ENCODE results near the gene RUNX3.

The RUNX3 gene

DNA sequence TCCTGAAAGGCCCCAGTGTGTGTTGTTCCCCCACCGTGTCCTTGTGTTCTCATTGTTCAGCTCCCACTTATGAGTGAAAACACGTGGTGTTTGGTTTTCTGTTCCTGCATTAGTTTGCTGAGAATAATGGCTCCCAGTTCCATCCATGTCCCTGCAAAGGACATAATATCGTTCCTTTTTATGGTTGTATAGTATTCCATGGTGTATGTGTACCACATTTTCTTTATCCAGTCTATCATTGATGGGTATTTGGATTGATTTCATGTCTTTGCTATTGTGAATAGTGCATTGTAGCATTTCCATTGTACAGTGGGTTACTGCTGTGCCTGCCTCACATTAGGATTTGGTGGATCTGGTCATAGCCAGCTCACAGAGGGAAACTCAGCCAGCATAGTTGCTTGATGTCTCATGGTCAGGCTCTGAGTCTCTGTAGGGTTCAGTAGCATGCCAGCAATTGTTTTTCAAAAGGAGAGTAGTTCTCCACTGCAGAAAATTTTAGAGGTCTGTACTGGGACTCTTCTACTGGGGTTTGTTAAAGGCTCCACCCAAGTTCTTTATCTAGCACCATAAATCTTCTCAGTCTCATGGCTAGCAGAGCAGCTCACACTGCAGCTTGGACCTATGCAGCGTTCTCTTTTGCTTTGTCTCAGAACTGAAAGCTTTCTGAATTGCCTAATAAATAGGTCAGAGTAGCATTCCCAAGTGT lies 41.0 kb downstream of the RUNX3 start:
- no peak for DNase-seq (ENCODE audit: low read depth in 1 of 2, low spot score in 1 of 2)

DNA sequence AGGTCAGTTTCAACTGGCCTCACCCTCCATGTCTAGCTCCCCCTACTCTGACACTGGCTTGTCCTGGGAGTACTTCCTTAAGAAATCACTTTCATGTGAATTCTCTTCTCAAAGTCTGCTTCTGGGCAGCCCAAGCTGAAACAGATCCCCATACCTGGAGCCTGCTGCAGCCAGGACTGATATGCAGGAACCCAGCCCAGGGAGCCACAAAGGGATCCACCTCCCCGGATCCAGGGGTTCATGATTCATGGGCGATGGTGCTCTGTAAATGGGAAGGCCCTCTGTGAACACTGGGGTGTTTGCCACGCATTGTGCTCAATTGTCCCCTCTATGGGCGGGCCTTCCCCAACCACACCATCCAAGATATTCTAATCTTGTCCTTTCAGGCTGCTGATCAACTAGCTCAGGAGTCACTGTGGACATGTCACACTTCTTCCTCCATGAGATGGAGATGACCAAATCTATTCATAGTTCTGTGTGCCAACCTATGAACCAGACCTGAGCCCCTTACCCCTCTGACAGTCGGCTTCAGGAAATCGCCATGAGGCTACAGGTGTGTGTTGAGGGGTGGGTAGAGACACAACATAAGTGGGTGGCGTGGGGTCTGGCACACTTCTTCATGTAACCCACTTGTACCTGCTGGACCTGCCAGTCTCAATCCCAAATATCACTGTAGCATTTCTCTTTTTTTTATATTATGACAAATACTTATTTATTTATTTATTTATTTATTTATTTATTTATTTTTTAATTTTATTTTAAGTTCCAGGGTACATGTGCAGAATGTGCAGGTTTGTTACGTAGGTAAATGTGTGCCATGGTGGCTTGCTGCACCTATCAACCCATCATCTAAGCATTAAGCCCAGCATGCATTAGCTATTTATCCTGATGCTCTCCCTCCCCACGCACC lies 41.8 kb downstream of the RUNX3 start:
- no peak for DNase-seq (ENCODE audit: low read depth in 1 of 2, low spot score in 1 of 2)

DNA sequence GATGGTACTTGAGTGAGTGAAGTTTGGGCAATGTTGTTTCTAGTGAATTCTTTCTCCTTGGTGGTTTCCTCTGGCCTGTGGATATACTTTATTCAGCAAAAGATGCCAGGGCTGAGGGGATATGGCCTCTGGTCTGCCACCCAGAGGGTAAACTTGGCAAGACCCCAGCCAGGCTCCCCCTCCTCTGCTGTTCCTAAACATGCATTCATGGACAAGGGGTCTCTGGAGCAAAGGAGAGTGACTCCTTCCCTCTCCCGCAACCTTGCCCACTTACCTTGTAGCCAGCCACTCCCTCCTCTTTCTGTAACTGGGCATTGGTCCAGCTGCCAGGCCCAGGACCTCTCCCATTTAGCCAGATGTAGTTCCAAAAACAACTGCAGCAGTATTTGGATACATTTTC lies 43.8 kb downstream of the RUNX3 start:
- DNase-seq (ENCODE audit: low read depth in 1 of 2, low spot score in 1 of 2): no peak

DNA sequence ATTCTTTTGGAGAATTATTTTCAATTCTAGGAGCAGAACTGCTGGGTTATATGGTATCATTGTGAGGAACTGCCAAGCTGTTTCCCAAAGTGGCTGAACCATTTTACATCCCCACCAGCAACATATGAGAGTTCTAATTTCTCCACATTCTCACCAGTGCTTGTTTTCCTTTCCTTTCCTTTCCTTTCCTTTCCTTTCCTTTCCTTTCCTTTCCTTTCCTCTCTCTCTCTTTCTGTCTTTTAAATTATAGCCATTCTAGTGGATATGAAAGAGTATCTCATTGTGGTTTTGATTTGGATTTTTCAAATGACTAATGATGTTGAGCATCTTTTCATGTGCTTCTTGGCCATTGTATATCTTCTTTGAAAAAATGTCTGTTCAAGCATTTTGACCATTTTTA lies 45.3 kb downstream of the RUNX3 start:
- DNase-seq (ENCODE audit: low read depth in 1 of 2, low spot score in 1 of 2): no peak

DNA sequence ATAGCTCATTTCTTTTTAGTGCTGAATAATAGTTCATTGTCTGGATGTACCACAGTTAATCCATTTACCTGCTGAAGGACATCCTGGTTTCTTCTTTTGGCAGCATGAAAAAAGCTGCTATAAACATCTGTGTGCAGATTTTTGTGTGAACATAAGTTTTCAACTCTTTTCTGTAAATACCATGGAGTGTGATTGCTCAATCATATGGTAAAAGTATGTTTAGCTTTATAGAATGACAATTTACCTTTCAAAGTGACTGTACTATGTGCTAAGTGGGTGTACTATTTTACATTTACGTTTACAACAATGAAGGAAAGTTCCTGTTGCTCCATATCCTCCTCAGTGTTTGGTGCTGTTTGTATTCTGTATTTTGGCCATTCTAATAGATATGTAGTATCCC lies 49.0 kb downstream of the RUNX3 start:
- no peak for DNase-seq (ENCODE audit: low read depth in 1 of 2, low spot score in 1 of 2)

DNA sequence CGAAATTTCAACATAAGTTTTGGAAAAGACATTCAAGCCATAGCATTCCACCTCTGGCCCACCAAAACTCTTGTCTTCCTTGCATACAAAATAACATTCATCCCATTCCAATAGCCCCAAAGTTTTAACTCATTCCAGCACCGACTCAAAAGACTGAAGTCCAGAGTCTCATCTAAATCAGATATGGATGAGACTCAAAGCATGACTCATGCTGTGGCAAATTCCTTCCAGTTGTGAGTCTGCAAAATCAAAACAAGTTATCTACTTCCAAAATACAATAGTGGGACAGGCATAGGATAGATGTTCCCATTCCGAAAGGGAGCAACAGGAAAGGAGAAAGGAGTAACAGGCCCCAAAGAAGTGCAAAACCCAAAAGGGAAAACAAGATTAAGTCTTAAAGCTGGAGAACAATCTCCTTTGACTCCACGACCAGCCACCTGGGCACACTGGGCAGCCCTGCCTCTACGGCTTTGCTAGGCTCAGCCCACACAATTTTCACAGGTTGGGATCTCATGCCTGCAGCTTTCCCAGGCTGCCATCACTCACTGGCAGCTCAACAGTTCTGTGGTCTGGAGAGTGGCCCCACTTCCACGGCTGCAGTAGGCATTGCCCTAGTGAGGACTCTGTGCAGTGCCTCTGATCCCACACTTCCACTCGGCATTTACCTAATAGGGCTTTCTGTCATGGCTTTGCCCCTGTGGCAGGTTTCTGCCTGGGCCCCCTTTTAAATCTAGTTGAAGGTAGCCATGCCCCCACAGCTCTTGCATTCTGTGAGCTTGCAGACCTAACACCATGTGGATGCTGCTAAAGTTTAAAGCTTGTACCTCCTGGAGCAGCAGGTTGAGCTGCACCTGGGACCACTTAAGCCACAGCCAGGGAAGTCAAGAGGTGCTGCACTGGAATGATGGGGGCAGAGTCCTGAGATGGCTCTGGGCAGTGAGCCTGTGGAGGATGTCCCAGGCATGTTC lies 51.0 kb downstream of the RUNX3 start:
- no peak for DNase-seq (ENCODE audit: low read depth in 1 of 2, low spot score in 1 of 2)

DNA sequence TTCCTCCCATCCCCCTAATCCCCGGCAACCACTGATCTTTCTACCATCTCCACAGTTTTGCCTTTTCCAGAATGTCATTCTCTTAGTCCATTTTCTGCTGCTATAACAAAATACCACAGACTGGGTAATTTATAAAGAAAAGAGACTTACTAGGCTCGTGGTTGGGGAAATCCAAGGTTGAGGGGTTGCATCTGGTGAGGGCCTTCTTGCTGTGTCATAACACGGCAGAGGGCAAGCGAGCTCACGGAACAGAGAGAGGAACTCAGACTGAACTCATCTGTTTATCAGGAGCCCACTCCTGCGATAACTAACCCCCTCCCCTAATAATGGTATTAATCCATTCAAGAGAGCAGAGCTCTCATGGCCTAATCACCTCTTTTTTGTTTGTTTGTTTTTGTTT lies 52.0 kb downstream of the RUNX3 start:
- DNase-seq (ENCODE audit: low read depth in 1 of 2, low spot score in 1 of 2): no peak

DNA sequence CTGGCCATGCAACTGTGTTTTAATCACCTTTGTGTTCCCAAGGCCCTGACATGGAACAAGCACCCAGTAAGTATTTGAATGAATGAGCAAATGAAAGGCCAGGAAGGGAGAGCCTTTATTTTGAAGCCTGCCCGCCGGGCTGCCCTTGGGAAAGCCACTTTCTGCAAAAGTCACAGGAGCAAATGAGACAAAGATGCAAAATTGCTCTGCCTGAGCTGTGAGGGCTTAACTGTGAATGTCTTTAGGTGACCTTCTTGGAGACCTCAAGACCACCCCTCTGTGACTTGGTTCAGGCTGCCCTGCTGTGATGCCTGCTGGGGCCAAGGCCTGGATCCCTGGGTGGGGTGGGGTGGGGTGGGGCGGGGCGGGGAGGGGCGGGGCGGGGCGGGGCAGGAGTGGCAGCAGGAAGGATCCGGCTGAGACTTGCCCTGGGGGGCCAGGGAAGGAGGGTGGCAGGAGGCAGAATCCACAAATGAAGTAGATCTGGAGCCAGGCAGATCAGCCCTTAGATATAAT lies 54.0 kb downstream of the RUNX3 start:
- no peak for DNase-seq (ENCODE audit: low read depth in 1 of 2, low spot score in 1 of 2)

DNA sequence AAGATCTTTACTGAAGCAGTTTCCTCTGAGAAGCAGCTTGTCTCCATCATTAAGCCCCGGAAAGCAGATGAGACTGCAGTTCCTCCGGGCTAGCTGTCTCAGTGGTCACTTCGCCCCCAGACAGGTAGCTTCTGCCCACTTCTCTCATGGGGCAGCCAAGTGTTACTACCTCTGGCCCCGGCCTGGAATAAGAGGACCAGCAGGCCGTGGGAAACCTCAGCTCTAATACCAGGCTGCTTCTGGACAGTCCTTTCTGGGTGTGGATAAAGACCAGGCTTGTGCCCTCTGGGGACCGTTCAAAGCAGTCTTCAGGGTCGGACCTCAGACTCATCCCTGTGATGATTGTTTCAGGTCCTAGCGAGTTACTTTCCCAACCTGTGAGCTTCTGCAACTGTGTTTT lies 54.8 kb downstream of the RUNX3 start:
- DNase-seq (ENCODE audit: low read depth in 1 of 2, low spot score in 1 of 2): no peak

DNA sequence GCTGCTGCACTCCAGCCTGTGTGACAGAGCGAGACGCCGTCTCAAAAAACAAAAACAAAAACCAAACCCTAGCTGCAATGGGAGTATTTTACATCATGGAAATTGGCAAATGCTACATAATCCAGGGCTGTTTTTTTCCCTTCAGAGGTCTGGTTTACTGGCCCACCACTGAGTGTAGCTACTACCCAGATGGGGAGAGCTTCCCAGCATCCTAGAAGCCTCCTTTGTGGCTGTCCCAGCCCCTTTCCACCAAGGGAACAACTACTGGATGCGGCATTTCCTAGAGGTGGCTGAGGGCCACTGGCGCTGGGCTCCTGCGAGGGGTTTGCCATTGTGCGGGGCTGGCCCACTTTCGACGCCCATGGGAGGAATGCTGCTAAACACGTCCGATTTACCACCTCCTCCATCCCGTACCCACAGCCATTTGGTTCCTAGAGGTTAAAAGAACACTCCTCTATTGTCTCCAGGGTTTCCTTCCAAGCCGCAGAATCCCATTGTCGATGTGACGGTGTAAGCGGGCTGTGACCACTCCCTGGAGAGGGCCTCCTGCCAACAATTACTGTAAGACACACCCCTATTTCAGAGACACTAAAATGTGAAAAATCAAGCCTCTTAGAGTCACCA lies 55.4 kb downstream of the RUNX3 start:
- no peak for DNase-seq (ENCODE audit: low read depth in 1 of 2, low spot score in 1 of 2)

DNA sequence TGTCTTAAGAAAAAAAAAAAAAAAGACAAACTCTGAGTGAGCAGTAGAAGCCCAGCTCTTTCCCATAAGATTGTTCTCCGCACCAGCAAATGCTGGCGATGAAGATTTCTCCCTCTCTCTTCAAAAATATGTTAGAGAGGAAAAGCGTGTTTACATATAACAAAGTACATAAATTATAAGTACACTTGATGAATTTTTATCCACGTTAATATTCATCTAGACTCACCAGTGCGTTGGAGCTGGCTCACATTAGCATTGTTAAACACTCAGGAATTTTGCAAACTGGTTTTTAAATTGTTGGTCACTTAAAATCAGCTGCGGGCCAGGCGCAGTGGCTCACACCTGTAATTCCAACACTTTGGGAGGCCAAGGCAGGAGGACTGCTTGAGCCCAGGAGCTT lies 56.0 kb downstream of the RUNX3 start:
- no peak for DNase-seq (ENCODE audit: low read depth in 1 of 2, low spot score in 1 of 2)

DNA sequence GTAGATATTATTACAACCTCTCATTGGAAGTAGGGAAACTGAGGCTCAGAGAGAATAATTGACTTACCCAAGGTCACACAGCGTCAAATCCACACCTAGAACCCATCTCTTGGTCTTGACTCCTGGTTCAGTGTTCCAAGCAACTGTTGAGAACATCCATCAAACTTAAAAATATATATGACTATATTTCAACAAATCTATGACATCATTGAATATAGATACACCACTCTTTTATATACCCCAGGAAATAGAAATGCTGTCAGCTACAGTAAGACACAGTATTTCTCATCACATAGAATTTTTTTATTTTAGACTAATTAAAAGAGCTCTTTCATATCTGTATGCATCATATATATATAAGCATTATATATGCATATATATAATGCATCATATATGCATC lies 56.9 kb downstream of the RUNX3 start:
- no peak for DNase-seq (ENCODE audit: low read depth in 1 of 2, low spot score in 1 of 2)

DNA sequence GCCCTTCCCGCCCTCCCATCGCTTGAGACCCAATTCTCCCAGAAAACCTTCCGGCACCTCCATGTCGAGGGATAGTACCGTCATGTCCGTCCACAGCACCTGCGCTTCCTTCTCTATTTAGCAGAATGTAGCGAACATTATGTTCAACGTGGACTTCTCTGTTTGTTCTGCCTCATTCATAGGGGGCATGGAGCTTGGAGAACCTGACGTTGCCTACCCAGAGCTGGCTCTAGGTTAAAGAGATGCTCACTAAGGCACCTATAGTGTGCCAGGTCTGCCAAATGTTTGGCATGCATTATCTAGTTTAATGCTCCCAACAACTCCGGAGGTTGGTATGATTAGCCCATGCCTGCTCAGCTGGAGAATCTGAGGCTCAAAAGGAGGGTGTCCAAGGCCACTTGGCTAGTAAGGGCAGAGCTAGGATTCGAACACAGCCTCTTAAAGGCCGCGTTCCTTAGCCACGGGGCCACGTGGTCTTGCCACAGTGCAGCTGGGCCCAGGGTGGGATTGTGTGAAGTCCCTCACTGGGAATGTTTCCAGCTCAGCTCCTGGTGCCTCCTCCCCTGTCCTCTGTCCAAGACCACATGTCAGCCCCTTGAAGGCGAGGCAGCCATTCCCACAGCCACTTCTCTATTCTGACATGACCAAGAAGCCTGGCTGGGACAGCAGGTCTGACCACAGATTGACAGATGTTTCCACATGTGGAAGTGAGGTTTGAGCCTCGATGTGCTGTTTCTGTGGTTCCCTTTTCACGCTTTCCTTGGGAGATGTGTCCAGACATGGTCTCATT lies 57.8 kb downstream of the RUNX3 start:
- DNase-seq (ENCODE audit: low read depth in 1 of 2, low spot score in 1 of 2): no peak

DNA sequence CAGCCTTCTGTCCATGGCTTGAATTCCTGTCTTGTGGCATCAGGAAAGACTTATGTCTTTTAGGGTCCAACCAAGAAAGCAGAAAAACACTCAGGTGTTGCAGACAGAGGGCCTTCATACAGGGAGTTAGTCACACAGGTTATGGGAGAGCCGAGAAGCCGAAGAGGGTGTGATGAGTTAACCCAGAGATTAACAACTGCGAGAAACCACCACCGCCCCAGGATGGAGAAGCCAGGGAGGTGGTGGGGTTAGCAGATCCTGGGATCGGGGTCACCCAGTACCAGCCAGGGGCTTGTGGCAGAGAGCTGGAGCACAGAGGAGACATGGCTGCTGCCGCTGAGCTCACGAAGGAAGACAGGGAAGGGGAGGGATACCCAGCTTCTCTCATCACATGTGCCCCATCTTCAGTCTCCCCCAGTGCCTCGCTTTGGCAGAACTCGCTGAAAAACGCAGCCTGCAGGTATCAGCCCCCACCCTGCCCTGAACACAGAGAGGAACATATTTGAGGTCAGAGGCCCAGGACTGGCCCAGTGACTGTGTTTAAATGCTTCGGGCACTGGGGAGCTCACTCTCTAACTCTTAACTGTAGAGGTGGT lies 58.7 kb downstream of the RUNX3 start:
- no peak for DNase-seq (ENCODE audit: low read depth in 1 of 2, low spot score in 1 of 2)

DNA sequence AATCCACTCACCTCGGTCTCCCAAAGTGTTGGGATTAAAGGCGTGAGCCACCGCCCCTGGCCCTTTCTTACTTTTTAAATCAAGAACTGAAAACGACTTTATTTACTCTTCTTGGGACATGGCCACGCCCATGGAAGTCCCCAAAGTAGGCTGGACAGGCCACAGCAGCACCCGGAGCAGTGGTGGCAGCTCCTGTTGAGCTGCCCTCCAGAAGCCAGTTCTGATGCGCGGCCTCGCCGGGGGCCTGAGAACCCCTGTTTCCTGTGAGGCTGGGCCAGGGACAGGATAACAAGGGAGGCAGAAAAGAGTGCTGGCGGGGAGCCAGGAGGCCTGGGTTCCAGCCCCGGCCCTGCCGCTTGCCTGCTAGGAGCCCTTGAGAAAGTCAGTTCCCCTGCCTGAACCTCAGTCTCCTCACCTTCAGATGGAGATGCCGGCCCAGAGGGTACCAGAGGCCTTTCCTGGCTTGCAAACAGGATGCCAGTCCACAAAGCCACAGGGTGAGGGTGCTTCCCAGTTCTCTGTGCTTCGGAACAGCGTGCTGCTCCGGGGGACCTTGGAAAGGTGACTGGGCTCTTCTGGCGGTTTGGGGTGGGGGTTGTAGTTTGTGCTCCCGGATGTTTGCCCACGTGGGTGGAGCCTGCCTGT lies 59.4 kb downstream of the RUNX3 start:
- no peak for DNase-seq (ENCODE audit: low read depth in 1 of 2, low spot score in 1 of 2)

DNA sequence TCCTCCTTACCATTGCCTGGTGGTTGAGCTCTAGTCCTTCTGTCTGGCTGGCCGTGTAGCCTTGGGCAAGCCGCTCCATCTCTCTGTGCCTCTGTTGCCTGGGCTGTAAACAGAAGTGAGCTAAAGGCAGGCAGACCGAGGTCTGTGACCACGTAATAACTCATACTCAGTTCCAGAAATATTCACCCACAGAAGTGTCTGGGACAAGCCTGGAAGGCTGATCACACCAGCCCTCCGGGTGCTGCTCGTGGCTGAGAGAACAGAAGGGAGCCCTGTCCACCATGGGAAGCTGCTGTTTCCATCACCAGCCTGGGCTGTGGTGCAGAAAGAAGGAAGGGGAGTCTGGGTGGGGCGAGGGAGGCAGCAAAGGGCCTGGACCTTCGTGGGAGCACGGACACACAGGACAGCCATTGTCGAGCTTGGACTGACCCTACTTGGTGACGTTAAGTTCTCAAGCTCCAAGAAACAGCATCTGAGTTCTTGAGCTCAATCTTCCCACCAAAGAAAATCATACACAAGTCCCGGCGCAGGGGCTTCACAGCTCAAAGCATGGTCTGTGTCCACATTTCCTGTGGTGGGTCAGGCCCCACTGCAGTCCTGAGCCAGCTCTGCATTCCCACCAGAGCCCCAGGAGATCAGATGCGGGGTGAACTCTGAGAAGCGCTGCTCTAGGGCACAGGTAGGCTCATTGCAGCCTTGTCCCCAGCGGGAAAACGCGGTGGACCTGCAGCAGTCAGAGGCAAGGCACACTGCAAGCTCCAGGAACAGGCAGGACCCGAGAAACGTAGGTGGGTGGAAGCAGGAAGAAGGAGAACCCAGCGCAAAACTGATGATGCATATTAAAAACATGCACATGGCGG lies 61.8 kb downstream of the RUNX3 start:
- DNase-seq (ENCODE audit: low read depth in 1 of 2, low spot score in 1 of 2): no peak

DNA sequence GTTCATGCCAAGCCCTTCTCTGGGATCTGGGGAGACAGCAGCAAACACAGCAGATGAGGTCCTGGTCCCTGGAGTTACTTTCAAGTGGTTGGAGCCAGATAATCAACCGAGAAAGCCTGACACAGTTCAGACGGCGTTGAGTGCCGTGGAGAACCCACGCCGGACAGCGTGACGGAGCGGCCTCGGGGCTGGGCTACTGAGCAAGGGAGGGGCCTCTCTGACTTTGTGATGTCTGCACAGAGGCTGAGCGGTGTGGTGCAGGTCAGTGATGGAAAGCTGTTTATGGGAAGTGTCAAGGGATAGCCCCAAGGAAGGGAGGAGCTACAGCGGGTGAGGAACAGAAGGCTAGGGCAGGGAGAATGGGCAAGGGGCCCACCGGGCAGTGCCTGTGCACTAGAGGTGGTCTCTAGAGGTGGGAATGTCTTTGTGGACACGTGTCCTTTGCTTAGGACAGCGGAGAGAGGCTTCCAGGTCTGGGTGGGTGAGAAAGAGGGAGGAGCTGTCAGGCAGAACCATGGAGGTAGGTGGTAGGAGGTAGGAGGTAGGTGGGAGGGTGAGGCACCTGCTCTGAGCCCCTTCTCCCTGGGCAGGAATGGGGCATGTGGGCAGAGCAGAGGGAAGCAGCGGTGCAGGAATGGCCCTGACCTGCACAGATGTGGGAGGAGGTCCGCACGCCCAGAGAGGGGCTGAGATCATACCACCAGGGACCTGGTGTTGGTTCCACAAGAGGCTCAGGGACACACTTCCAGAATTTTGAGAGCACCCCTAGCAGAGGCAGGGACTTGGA lies 62.8 kb downstream of the RUNX3 start:
- DNase-seq (ENCODE audit: low read depth in 1 of 2, low spot score in 1 of 2): no peak

Measured in activated CD4-positive, alpha-beta T cell treated with anti-CD3 and anti-CD28 coated beads, Interleukin-2, amount 50 U/mL, for 24 hours (primary cell).